ENCODE measurements around the gene BTBD10. TPM values are rescaled to one million over a fixed set of nuclear protein-coding genes. Genes with fewer than 3 reads are reported as not detected.

Gene BTBD10
- total RNA-seq, 1 donor from 2014 or later, result 18.8 TPM

GRCh38 chr11:13339195-13340153 is 123.5 kb downstream of the BTBD10 start:
- no peaks in the 10 kb centered on the region for H3K9me3 Mint-ChIP-seq
- CTCF ChIA-PET, result no interaction called here
- no peak overlapping the region for H3K4me3 Mint-ChIP-seq
- POLR2A ChIA-PET, result no interaction called here
- H3K4me1 Mint-ChIP-seq, result peaks cover 51% of the 10 kb centered on the region
- intact Hi-C loops (cut with micrococcal nuclease), result loop anchor here (5.0 kb wide), 3 partner anchors 87 to 927 kb away; no protein-coding TSS in a partner anchor
- DNase-seq (no peak), ATAC-seq (ENCODE audit: low read depth) (no peak)
- TF ChIP-seq CTCF (IDR thresholded peaks at IDR 0.05), result no peak
- H3K27me3 Mint-ChIP-seq, result no peaks in the 10 kb centered on the region
- H3K36me3 Mint-ChIP-seq (ENCODE audit: low read depth), result no peaks in the 10 kb centered on the region
- H3K27ac Mint-ChIP-seq, result no peak overlapping the region

GRCh38 chr11:13338427-13339069 is 124.5 kb downstream of the BTBD10 start:
- no peak overlapping the region for H3K27ac Mint-ChIP-seq
- H3K4me1 Mint-ChIP-seq, result peaks cover 53% of the 10 kb centered on the region
- H3K36me3 Mint-ChIP-seq (ENCODE audit: low read depth), result no peaks in the 10 kb centered on the region
- no peaks in the 10 kb centered on the region for H3K9me3 Mint-ChIP-seq
- TF ChIP-seq CTCF (IDR thresholded peaks at IDR 0.05), result no peak
- CTCF ChIA-PET, result interaction anchor here (0.7 to 1.7 kb wide), 2 partner anchors 18 to 129 kb away, joined by 3 to 4 read pairs; no protein-coding TSS in a partner anchor
- DNase-seq (no peak), ATAC-seq (ENCODE audit: low read depth) (no peak)
- POLR2A ChIA-PET, result interaction anchor here (0.7 kb wide), 1 partner anchor 15 kb away, joined by 3 read pairs; no protein-coding TSS in a partner anchor
- H3K4me3 Mint-ChIP-seq, result peak overlapping the region; percentile 37
- H3K27me3 Mint-ChIP-seq, result no peaks in the 10 kb centered on the region
- intact Hi-C loops (cut with micrococcal nuclease), result loop anchor here (5.0 kb wide), 1 partner anchor 926 kb away; no protein-coding TSS in a partner anchor

GRCh38 chr11:13338019-13338426 is 125.0 kb downstream of the BTBD10 start:
- H3K4me1 Mint-ChIP-seq, result peaks cover 53% of the 10 kb centered on the region
- peak overlapping the region; percentile 37 for H3K4me3 Mint-ChIP-seq
- H3K27ac Mint-ChIP-seq, result no peak overlapping the region
- ChIA-PET CTCF (interaction anchor here (0.7 to 2.8 kb wide), 3 partner anchors 18 to 155 kb away, joined by 3 to 9 read pairs (median 4); no protein-coding TSS in a partner anchor), POLR2A (interaction anchor here (0.7 kb wide), 1 partner anchor 16 kb away, joined by 3 read pairs; no protein-coding TSS in a partner anchor)
- no peak for DNase-seq
- ATAC-seq (ENCODE audit: low read depth), result no peak
- no peaks in the 10 kb centered on the region for H3K36me3 Mint-ChIP-seq (ENCODE audit: low read depth)
- H3K9me3 Mint-ChIP-seq, result no peaks in the 10 kb centered on the region
- no peaks in the 10 kb centered on the region for H3K27me3 Mint-ChIP-seq
- intact Hi-C loops (cut with micrococcal nuclease), result loop anchor here (5.0 kb wide), 1 partner anchor 926 kb away; no protein-coding TSS in a partner anchor
- no peak for TF ChIP-seq CTCF (IDR thresholded peaks at IDR 0.05)

Other genes with a start within 250 kb of the BTBD10 start
- 21.9 and 30.1 TPM in 2 replicates for gene BMAL1, start 185.4 kb downstream of the BTBD10 start, total RNA-seq
- not detected in 2 replicates for gene PTH, start 32.8 kb upstream of the BTBD10 start, total RNA-seq
- gene FAR1, start 205.4 kb upstream of the BTBD10 start, total RNA-seq, result 39.2 and 48.4 TPM in 2 replicates